Endothelial cell of umbilical vein (primary cell): ENCODE data around the gene TMBIM6. TPM values are rescaled to one million over a fixed set of nuclear protein-coding genes. Genes with fewer than 3 reads are reported as not detected.

Experiments
- BruUV-seq: library from RNA; stranded (reverse); fragments of 400-500 nt; replicated peaks from 2 replicates; lab custom pipeline; 2021; lab: Mats Ljungman, UMichigan
- CTCF ChIA-PET: fragments of 300-600, 350-600 bp; sonication (Branson Sonifier 250); formaldehyde crosslinking; loops from one replicate; lab custom pipeline; 2021; ENCODE audit warnings: antibody characterized with exemption, inconsistent platforms; lab: Charles Lee
- POLR2A ChIA-PET: fragments of 300-600, 350-600 bp; sonication (Branson Sonifier 250); formaldehyde crosslinking; loops from one replicate; lab custom pipeline; 2021; ENCODE audit warnings: antibody characterized with exemption, inconsistent platforms; lab: Charles Lee
- DNase-seq: peaks from one replicate; pipeline ENCODE4 v3.0.0-alpha.2; 2011; ENCODE audit warnings: low read depth, low spot score
- FAIRE-seq: peaks from 2 replicates; lab custom pipeline; 2011; peaks lifted over from hg19 to GRCh38; lab: Jason Lieb, UNC
- H2AFZ ChIP-seq: 2 replicates; pipeline ENCODE4 v1.6.0; 2012; ENCODE audit warnings: low read depth, low read length, control low read depth, inconsistent platforms
- H3K27ac ChIP-seq: 2 replicates; pipeline ENCODE4 v1.5.1; 2011; ENCODE audit warnings: low read depth, mild to moderate bottlenecking, control low read depth, low read length, moderate library complexity; ENCODE audit not compliant: insufficient read depth
- H3K27me3 ChIP-seq, 2 experiments: 2 replicates each; pipeline versions ENCODE4 v1.6.0 to v1.6.1; 2011; ENCODE audit warnings: low read length in 2 of 2, mixed read lengths in 1 of 2; ENCODE audit not compliant: control insufficient read depth in 2 of 2, insufficient read depth in 2 of 2
- H3K36me3 ChIP-seq, 2 experiments: 2 replicates in 1 of 2; 3 replicates in 1 of 2; pipeline ENCODE4 v1.5.1; 2011; ENCODE audit warnings: low read length in 2 of 2, mild to moderate bottlenecking in 1 of 2, moderate library complexity in 1 of 2; ENCODE audit not compliant: control insufficient read depth in 2 of 2, insufficient read depth in 2 of 2; ENCODE audit errors: extremely low read depth in 1 of 2
- H3K4me1 ChIP-seq: 3 replicates; pipeline ENCODE4 v1.5.1; 2011; ENCODE audit warnings: mild to moderate bottlenecking, low read length; ENCODE audit not compliant: control insufficient read depth, insufficient read depth; ENCODE audit errors: extremely low read depth
- H3K4me2 ChIP-seq: 2 replicates; pipeline ENCODE4 v1.6.1; 2011; ENCODE audit warnings: low read length, control low read depth, mixed read lengths; ENCODE audit not compliant: insufficient read depth
- H3K4me3 ChIP-seq, 3 experiments: fragments of 200-600 bp in 1 of 3; sonication (generic), shearing (Covaris generic) in 1 of 3; replicated peaks in 1 of 3; 2 replicates each; pipeline ENCODE4 v1.5.1; 2011 to 2016; ENCODE audit warnings: control low read depth in 3 of 3, low read length in 3 of 3, mild to moderate bottlenecking in 2 of 3, inconsistent platforms in 1 of 3, low read depth in 1 of 3, moderate library complexity in 1 of 3; ENCODE audit not compliant: insufficient read depth in 1 of 3
- H3K79me2 ChIP-seq: 2 replicates; pipeline ENCODE4 v1.6.0; 2012; ENCODE audit warnings: low read length, inconsistent platforms; ENCODE audit not compliant: control insufficient read depth, insufficient read depth
- H3K9ac ChIP-seq: replicated peaks from 2 replicates; pipeline ENCODE3; 2011; ENCODE audit warnings: low read length, control low read depth; ENCODE audit not compliant: insufficient read depth; ENCODE audit errors: extremely low read depth
- H3K9me1 ChIP-seq: replicated peaks from 3 replicates; pipeline ENCODE4 v1.6.0; 2011; ENCODE audit warnings: mild to moderate bottlenecking, low read length; ENCODE audit not compliant: control insufficient read depth, insufficient read depth; ENCODE audit errors: extremely low read depth
- H3K9me3 ChIP-seq: replicated peaks from 2 replicates; pipeline ENCODE4 v1.5.1; 2012; ENCODE audit warnings: low read length, inconsistent platforms; ENCODE audit not compliant: control insufficient read depth, insufficient read depth
- H4K20me1 ChIP-seq: replicated peaks from 2 replicates; pipeline ENCODE3; 2011; ENCODE audit warnings: mild to moderate bottlenecking, low read length; ENCODE audit not compliant: control insufficient read depth, insufficient read depth; ENCODE audit errors: extremely low read depth
- EZH2 ChIP-seq: IDR thresholded peaks from 2 replicates; pipeline ENCODE4 v1.6.1; 2012; ENCODE audit warnings: borderline replicate concordance, low read depth, mild to moderate bottlenecking, moderate library complexity, low read length, inconsistent platforms; ENCODE audit not compliant: severe bottlenecking
- FOS ChIP-seq: IDR thresholded peaks from 2 replicates; pipeline ENCODE4 v1.6.1; 2011; ENCODE audit warnings: mild to moderate bottlenecking, low read length, moderate library complexity, borderline replicate concordance; ENCODE audit not compliant: insufficient read depth
- GATA2 ChIP-seq: IDR thresholded peaks from 2 replicates; pipeline ENCODE4 v1.7.0; 2011; ENCODE audit warnings: low read depth, mild to moderate bottlenecking, moderate library complexity, mixed read lengths, low read length; ENCODE audit not compliant: insufficient read length, insufficient read depth
- JUN ChIP-seq: IDR thresholded peaks from 2 replicates; pipeline ENCODE4 v1.6.1; 2011; ENCODE audit warnings: borderline replicate concordance, low read depth; ENCODE audit not compliant: insufficient read length, insufficient read depth
- MYC ChIP-seq: IDR thresholded peaks from one replicate; pipeline ENCODE4 v1.6.1; 2011; ENCODE audit warnings: mild to moderate bottlenecking, low read depth, low read length
- POLR2A ChIP-seq: IDR thresholded peaks from 2 replicates; pipeline ENCODE4 v1.6.1; 2012; ENCODE audit warnings: low read depth, mild to moderate bottlenecking, control low read depth, low read length
- POLR2AphosphoS5 ChIP-seq: IDR thresholded peaks from 2 replicates; pipeline ENCODE4 v1.6.1; 2012; ENCODE audit warnings: low read depth, mild to moderate bottlenecking, control low read depth, low read length, moderate library complexity; ENCODE audit not compliant: insufficient read depth
- dilution Hi-C: fragments of 300-500 bp; cut with MboI; formaldehyde crosslinking; loops from one replicate; pipeline ENCODE4 v1.15.0; 2019; ENCODE audit warnings: low sequenced_read_pairs; ENCODE audit not compliant: extremely low pct_ligation_motif_present
- intact Hi-C: fragments of 100-400 bp; cut with micrococcal nuclease; formaldehyde crosslinking; loops from one replicate; pipeline ENCODE4 v1.10.0; 2022
- polyA plus RNA-seq, 4 experiments: library from polyadenylated mRNA; depleted of rRNA in 3 of 4; stranded (reverse) in 3 of 4; unstranded in 1 of 4; fragments of >200 nt; gene quantifications; 2 replicates each; pipeline versions ENCODE4 v1.2.1 to v1.2.3, GENCODE V29; 2011 to 2012; ENCODE audit warnings: missing spikeins in 1 of 4
- total RNA-seq: library from RNA; stranded (reverse); gene quantifications from 2 replicates; pipeline ENCODE4 v1.2.3, GENCODE V29; 2021
- TF ChIP-seq, protein P1 (sequence below), 2 donors: IDR thresholded peaks; 1 replicate in 1 of 2; 2 replicates in 1 of 2; pipeline ENCODE4 v1.5.1; 2011; ENCODE audit warnings: low read length in 2 of 2, mild to moderate bottlenecking in 2 of 2, moderate library complexity in 2 of 2, control low read depth in 1 of 2, inconsistent platforms in 1 of 2, low read depth in 1 of 2; ENCODE audit not compliant: insufficient read depth in 1 of 2; ENCODE audit errors: extremely low read depth in 1 of 2
- TF ChIP-seq, protein P2 (sequence below): IDR thresholded peaks from 2 replicates; pipeline ENCODE4 v1.6.1; 2011; ENCODE audit not compliant: insufficient read depth, insufficient read length

Gene TMBIM6
- total and polyA plus RNA-seq, 2 donors (not counting 3 experiments of a cell fraction or from before 2014, with no cell fraction given): 393 to 579 TPM

DNA sequence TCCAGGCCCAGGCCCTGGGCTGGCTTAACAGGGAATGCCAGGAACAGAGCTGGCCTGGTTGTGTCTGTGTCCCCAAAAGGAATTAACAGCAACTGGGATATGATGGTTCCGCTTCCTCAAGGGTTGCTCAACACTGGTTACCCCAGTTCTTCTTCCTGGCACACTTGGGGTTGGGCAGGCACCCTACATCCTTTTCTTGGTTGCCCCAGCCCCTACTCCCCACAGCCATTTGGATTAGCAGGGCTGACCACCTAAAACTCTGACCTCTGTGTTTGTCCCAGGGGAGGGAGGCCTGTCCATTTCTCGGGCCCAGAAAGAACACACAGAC lies 56.1 kb downstream of the TMBIM6 start:
- Histone ChIP-seq H3K36me3 (peaks cover 6 to 51% of the 10 kb centered on the region in 2 experiments), H3K9me1 (no peaks in the 10 kb centered on the region), H3K27ac (no peak overlapping the region), H3K79me2 (no peaks in the 10 kb centered on the region), H4K20me1 (no peaks in the 10 kb centered on the region), H3K4me1 (no peaks in the 10 kb centered on the region), H3K4me3 (no peak overlapping the region), H3K9ac (no peak overlapping the region), H3K4me2 (no peak overlapping the region), H3K9me3 (no peaks in the 10 kb centered on the region), H2AFZ (no peak overlapping the region), H3K27me3 (no peaks in the 10 kb centered on the region)
- TF ChIP-seq JUN: no peak
- TF ChIP-seq GATA2: no peak
- TF ChIP-seq POLR2A: no peak
- no peak for TF ChIP-seq FOS
- no peak for TF ChIP-seq POLR2AphosphoS5
- TF ChIP-seq EZH2: no peak
- TF ChIP-seq MYC: no peak
- TF ChIP-seq, protein P1, sequence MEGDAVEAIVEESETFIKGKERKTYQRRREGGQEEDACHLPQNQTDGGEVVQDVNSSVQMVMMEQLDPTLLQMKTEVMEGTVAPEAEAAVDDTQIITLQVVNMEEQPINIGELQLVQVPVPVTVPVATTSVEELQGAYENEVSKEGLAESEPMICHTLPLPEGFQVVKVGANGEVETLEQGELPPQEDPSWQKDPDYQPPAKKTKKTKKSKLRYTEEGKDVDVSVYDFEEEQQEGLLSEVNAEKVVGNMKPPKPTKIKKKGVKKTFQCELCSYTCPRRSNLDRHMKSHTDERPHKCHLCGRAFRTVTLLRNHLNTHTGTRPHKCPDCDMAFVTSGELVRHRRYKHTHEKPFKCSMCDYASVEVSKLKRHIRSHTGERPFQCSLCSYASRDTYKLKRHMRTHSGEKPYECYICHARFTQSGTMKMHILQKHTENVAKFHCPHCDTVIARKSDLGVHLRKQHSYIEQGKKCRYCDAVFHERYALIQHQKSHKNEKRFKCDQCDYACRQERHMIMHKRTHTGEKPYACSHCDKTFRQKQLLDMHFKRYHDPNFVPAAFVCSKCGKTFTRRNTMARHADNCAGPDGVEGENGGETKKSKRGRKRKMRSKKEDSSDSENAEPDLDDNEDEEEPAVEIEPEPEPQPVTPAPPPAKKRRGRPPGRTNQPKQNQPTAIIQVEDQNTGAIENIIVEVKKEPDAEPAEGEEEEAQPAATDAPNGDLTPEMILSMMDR (IDR thresholded peaks at IDR 0.05; ENCODE audit: extremely low read depth in 1 of 2, insufficient read depth in 1 of 2, low read depth in 1 of 2, low read length in 2 of 2): no peak
- TF ChIP-seq, protein P2, sequence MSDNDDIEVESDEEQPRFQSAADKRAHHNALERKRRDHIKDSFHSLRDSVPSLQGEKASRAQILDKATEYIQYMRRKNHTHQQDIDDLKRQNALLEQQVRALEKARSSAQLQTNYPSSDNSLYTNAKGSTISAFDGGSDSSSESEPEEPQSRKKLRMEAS: no peak
- BruUV-seq: no TSS peak
- intact Hi-C loops: no loop called here
- CTCF ChIA-PET: interaction anchor here (1.4 to 5.7 kb wide), 2 partner anchors 14 to 42 kb away, joined by 4 to 25 read pairs; no protein-coding TSS in a partner anchor
- POLR2A ChIA-PET: no interaction called here
- FAIRE-seq (no peak), DNase-seq (no peak)
- dilution Hi-C loops: no loop called here
